SK-N-SH (cell line): Measurements from ENCODE around the gene ISL2. TPM values are rescaled to one million over a fixed set of nuclear protein-coding genes. Genes with fewer than 3 reads are reported as not detected.

Experiments
- CTCF ChIA-PET: fragments of 300-600, 350-600 bp; formaldehyde crosslinking; extraction: SDS; loops from one replicate; lab custom pipeline; 2021; lab: Yijun Ruan, JAX
- POLR2A ChIA-PET: fragments of 350-600 bp; sonication (Branson Sonifier 250); formaldehyde crosslinking; extraction: SDS; loops from one replicate; lab custom pipeline; 2020; ENCODE audit warnings: antibody characterized with exemption, inconsistent platforms; lab: Yijun Ruan, JAX
- DNase-seq: peaks from one replicate; pipeline ENCODE4 v3.0.0; 2012
- H2AFZ ChIP-seq: fragments of 200-600 bp; sonication (generic); 2 replicates; pipeline ENCODE4 v1.8.1; 2016; ENCODE audit warnings: antibody characterized with exemption, mild to moderate bottlenecking, low read depth
- H3F3A ChIP-seq: fragments of 200-600 bp; sonication (generic); replicated peaks from 2 replicates; pipeline ENCODE3; 2016; ENCODE audit warnings: antibody characterized with exemption, mild to moderate bottlenecking; ENCODE audit not compliant: insufficient read depth
- H3K27ac ChIP-seq, 2 experiments: fragments of 200-500 bp in 1 of 2; fragments of 200-600 bp in 1 of 2; sonication (Bioruptor generic) in 1 of 2; sonication (generic), shearing (Covaris generic) in 1 of 2; 2 replicates each; pipeline versions ENCODE4 v1.5.1 to v1.6.1; 2014 to 2016; ENCODE audit warnings: low read depth in 2 of 2, inconsistent platforms in 1 of 2, low read length in 1 of 2, mild to moderate bottlenecking in 1 of 2, mixed read lengths in 1 of 2
- H3K27me3 ChIP-seq: fragments of 200-600 bp; sonication (generic), shearing (Covaris generic); 2 replicates; pipeline ENCODE4 v1.6.1; 2016; ENCODE audit warnings: mixed run types; ENCODE audit not compliant: insufficient read depth
- H3K36me3 ChIP-seq, 2 experiments: fragments of 200-500 bp in 1 of 2; fragments of 200-600 bp in 1 of 2; sonication (Bioruptor generic) in 1 of 2; sonication (generic) in 1 of 2; replicated peaks in 1 of 2; 2 replicates each; pipeline versions ENCODE3 to v1.5.1; 2014 to 2016; ENCODE audit warnings: low read length in 1 of 2, mild to moderate bottlenecking in 1 of 2; ENCODE audit not compliant: insufficient read depth in 2 of 2, control insufficient read depth in 1 of 2
- H3K4me1 ChIP-seq, 2 experiments: fragments of 200-500 bp in 1 of 2; fragments of 200-600 bp in 1 of 2; sonication (Bioruptor generic) in 1 of 2; sonication (generic), shearing (Covaris generic) in 1 of 2; 2 replicates each; pipeline versions ENCODE4 v1.5.1 to v1.6.1; 2014 to 2016; ENCODE audit warnings: low read depth in 1 of 2, low read length in 1 of 2, mixed run types in 1 of 2; ENCODE audit not compliant: insufficient read depth in 2 of 2, control insufficient read depth in 1 of 2
- H3K4me2 ChIP-seq: fragments of 200-600 bp; sonication (generic), shearing (Covaris generic); 2 replicates; pipeline ENCODE4 v1.6.1; 2017; ENCODE audit warnings: mixed run types
- H3K4me3 ChIP-seq, 2 experiments: fragments of 200-500 bp in 1 of 2; fragments of 200-600 bp in 1 of 2; sonication (Bioruptor generic) in 1 of 2; sonication (generic), shearing (Covaris generic) in 1 of 2; 2 replicates each; pipeline versions ENCODE4 v1.5.1 to v1.8.1; 2014 to 2016; ENCODE audit warnings: low read depth in 2 of 2, inconsistent platforms in 1 of 2, low read length in 1 of 2, mild to moderate bottlenecking in 1 of 2, mixed read lengths in 1 of 2, moderate library complexity in 1 of 2
- H3K79me2 ChIP-seq: fragments of 200-600 bp; sonication (generic); 2 replicates; pipeline ENCODE4 v1.8.1; 2017; ENCODE audit warnings: mild to moderate bottlenecking; ENCODE audit not compliant: insufficient read depth
- H3K9ac ChIP-seq: fragments of 200-600 bp; sonication (generic); 2 replicates; pipeline ENCODE4 v1.6.1; 2017; ENCODE audit warnings: mixed run types
- H3K9me2 ChIP-seq: fragments of 200-600 bp; sonication (generic); 2 replicates; pipeline ENCODE4 v1.6.1; 2017; ENCODE audit warnings: mixed run types
- H3K9me3 ChIP-seq: fragments of 200-600 bp; sonication (generic); 2 replicates; pipeline ENCODE4 v1.6.1; 2017; ENCODE audit warnings: mixed run types, mild to moderate bottlenecking, moderate library complexity
- H4K20me1 ChIP-seq: fragments of 200-600 bp; sonication (generic); 2 replicates; pipeline ENCODE4 v1.6.1; 2017; ENCODE audit warnings: mild to moderate bottlenecking, mixed run types; ENCODE audit not compliant: insufficient read depth
- EP300 ChIP-seq, 2 experiments: IDR thresholded peaks; 2 replicates each; pipeline versions ENCODE4 v1.4.0 to v1.6.1; 2012; ENCODE audit warnings: borderline replicate concordance in 1 of 2, low read depth in 1 of 2, low read length in 1 of 2
- FOXJ3 ChIP-seq: sonication (generic); formaldehyde crosslinking; IDR thresholded peaks from 2 replicates; pipeline ENCODE4 v1.5.1; 2020; ENCODE audit warnings: mild to moderate bottlenecking, missing genetic modification reagents
- FOXM1 ChIP-seq: IDR thresholded peaks from 2 replicates; pipeline ENCODE4 v1.4.0; 2012; ENCODE audit warnings: low read depth, mild to moderate bottlenecking
- GATA2 ChIP-seq: sonication (generic); formaldehyde crosslinking; IDR thresholded peaks from 2 replicates; pipeline ENCODE4 v1.5.0; 2020; ENCODE audit warnings: mild to moderate bottlenecking, missing genetic modification reagents
- IRF3 ChIP-seq: fragments of 150-350 bp; IDR thresholded peaks from 2 replicates; pipeline ENCODE4 v1.6.1; 2016; ENCODE audit warnings: mild to moderate bottlenecking, low read depth, low read length
- MAX ChIP-seq: IDR thresholded peaks from 2 replicates; pipeline ENCODE4 v1.4.0; 2012; ENCODE audit warnings: low read depth
- NFIC ChIP-seq: IDR thresholded peaks from 2 replicates; pipeline ENCODE4 v1.4.0; 2012; ENCODE audit warnings: borderline replicate concordance
- NRF1 ChIP-seq: IDR thresholded peaks from 2 replicates; pipeline ENCODE4 v1.6.1; 2012; ENCODE audit warnings: low read depth, mild to moderate bottlenecking, low read length
- RCOR1 ChIP-seq: fragments of 150-350 bp; IDR thresholded peaks from 2 replicates; pipeline ENCODE4 v1.6.1; 2017; ENCODE audit warnings: antibody characterized with exemption, low read length
- REST ChIP-seq: IDR thresholded peaks from 2 replicates; pipeline ENCODE4 v1.6.1; 2012; ENCODE audit warnings: mild to moderate bottlenecking, low read depth, low read length, moderate library complexity
- RFX5 ChIP-seq: IDR thresholded peaks from 2 replicates; pipeline ENCODE4 v1.6.1; 2012; ENCODE audit warnings: mild to moderate bottlenecking, improper control_type of control experiment, low read length
- SMC3 ChIP-seq: IDR thresholded peaks from 2 replicates; pipeline ENCODE4 v1.6.1; 2012; ENCODE audit warnings: low read depth, low read length, improper control_type of control experiment
- TAF1 ChIP-seq: IDR thresholded peaks from 2 replicates; pipeline ENCODE4 v1.6.1; 2012; ENCODE audit warnings: low read depth, mild to moderate bottlenecking, low read length, moderate library complexity, borderline replicate concordance
- TCF12 ChIP-seq: IDR thresholded peaks from 2 replicates; pipeline ENCODE4 v1.4.0; 2012
- TEAD4 ChIP-seq: IDR thresholded peaks from 2 replicates; pipeline ENCODE4 v1.4.0; 2012; ENCODE audit warnings: mild to moderate bottlenecking, borderline replicate concordance; ENCODE audit not compliant: insufficient read depth
- WGBS: methylation state at CpG from one replicate; pipeline ENCODE4 v1.1.6; 2017; ENCODE audit warnings: low lambda C conversion rate; 5-methylcytosine and 5-hydroxymethylcytosine counted together
- polyA plus RNA-seq, 3 experiments: library from polyadenylated mRNA; depleted of rRNA; stranded (reverse); fragments of >200 nt; gene quantifications; 2 replicates each; pipeline ENCODE4 v1.2.3, GENCODE V29; 2012
- TF ChIP-seq, protein P1 (sequence below): IDR thresholded peaks from 2 replicates; pipeline ENCODE4 v1.4.0; 2012; ENCODE audit warnings: low read depth, borderline replicate concordance
- TF ChIP-seq, protein P2 (sequence below): IDR thresholded peaks from 2 replicates; pipeline ENCODE4; 2012

ISL2 gene
- polyA plus RNA-seq, 1 of the 3 experiments (the other 2 are of a cell fraction): 6.0 TPM

- WGBS: no CpG with 5 or more reads among the region's 1 CpG
These were observed 3.3 kb upstream of the ISL2 start for GRCh38 chr15:76333309-76333708.

More at GRCh38 chr15:76333309-76333708, 3.3 kb upstream of the ISL2 start:
- ChIA-PET POLR2A (interaction anchor here (1.0 kb wide), 1 partner anchor 12 kb away, joined by 3 read pairs; no protein-coding TSS in a partner anchor), CTCF (interaction anchor here (0.6 to 4.5 kb wide), 11 partner anchors 9 to 510 kb away, joined by 3 to 29 read pairs (median 3); no protein-coding TSS in a partner anchor)
- Histone ChIP-seq H3F3A (peaks cover 8% of the 10 kb centered on the region), H3K4me1 (peaks cover 4 to 16% of the 10 kb centered on the region in 2 experiments; a peak in 2 of 4 replicates), H3K79me2 (peaks cover 11% of the 10 kb centered on the region), H3K27ac (no peak overlapping the region), H4K20me1 (no peaks in the 10 kb centered on the region), H2AFZ (no peak overlapping the region), H3K4me3 (no peak overlapping the region), H3K27me3 (no peaks in the 10 kb centered on the region), H3K9me3 (no peaks in the 10 kb centered on the region), H3K36me3 (no peaks in the 10 kb centered on the region), H3K9me2 (no peaks in the 10 kb centered on the region), H3K4me2 (no peak overlapping the region), H3K9ac (no peak overlapping the region)
- TF ChIP-seq TCF12 (no peak), IRF3 (no peak), TEAD4 (no peak), NFIC (no peak), EP300 (IDR thresholded peaks at IDR 0.05; ENCODE audit: borderline replicate concordance in 1 of 2, low read depth in 1 of 2, low read length in 1 of 2) (no peak), REST (no peak), GATA2 (CRISPR knock-in tag) (no peak), TAF1 (no peak), SMC3 (no peak), FOXJ3 (no peak), FOXM1 (no peak), MAX (no peak), NRF1 (no peak), RCOR1 (no peak), RFX5 (no peak)
- TF ChIP-seq, protein P1, sequence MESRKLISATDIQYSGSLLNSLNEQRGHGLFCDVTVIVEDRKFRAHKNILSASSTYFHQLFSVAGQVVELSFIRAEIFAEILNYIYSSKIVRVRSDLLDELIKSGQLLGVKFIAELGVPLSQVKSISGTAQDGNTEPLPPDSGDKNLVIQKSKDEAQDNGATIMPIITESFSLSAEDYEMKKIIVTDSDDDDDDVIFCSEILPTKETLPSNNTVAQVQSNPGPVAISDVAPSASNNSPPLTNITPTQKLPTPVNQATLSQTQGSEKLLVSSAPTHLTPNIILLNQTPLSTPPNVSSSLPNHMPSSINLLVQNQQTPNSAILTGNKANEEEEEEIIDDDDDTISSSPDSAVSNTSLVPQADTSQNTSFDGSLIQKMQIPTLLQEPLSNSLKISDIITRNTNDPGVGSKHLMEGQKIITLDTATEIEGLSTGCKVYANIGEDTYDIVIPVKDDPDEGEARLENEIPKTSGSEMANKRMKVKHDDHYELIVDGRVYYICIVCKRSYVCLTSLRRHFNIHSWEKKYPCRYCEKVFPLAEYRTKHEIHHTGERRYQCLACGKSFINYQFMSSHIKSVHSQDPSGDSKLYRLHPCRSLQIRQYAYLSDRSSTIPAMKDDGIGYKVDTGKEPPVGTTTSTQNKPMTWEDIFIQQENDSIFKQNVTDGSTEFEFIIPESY: no peak
- TF ChIP-seq, protein P2, sequence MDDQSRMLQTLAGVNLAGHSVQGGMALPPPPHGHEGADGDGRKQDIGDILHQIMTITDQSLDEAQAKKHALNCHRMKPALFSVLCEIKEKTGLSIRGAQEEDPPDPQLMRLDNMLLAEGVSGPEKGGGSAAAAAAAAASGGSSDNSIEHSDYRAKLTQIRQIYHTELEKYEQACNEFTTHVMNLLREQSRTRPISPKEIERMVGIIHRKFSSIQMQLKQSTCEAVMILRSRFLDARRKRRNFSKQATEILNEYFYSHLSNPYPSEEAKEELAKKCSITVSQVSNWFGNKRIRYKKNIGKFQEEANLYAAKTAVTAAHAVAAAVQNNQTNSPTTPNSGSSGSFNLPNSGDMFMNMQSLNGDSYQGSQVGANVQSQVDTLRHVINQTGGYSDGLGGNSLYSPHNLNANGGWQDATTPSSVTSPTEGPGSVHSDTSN: no peak
- no peak for DNase-seq
